ENCODE data around the gene SLC6A4. TPM values are rescaled to one million over a fixed set of nuclear protein-coding genes. Genes with fewer than 3 reads are reported as not detected.

The SLC6A4 gene
- polyA plus RNA-seq, 1 experiment, result not detected

DNA sequence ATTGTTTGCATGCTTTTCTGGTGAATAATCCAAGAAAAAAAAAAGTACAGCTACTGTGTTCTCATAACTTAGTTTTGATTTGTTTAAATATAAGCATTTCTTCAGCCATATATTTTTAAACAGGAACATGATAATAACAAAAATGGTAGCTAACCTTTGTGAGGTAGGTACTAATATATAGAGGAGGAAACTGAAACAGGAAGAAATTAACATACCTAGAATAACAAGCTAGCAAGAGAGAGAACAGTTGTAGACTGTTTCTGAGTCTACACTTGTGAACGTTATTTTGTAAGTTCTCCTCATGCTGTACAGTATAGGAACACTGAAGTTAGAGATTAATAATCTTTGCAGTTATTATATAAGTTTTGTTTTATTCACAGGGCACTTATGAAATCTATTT lies 69.5 kb downstream of the SLC6A4 start:
- ChIA-PET POLR2A (no interaction called here), CTCF (interaction anchor here (0.7 to 2.0 kb wide), 3 partner anchors 9 to 61 kb away, joined by 3 to 5 read pairs (median 3); no protein-coding TSS in a partner anchor)
- DNase-seq (ENCODE audit: low read depth), result no peak
- no peak overlapping the region for H3K4me3 ChIP-seq (ENCODE audit: low read depth, low read length)
- H3K36me3 ChIP-seq (ENCODE audit: control insufficient read depth, insufficient read depth, low read length), result no peaks in the 10 kb centered on the region; the same call in 1 of the 2 replicates
- TF ChIP-seq, protein P1, sequence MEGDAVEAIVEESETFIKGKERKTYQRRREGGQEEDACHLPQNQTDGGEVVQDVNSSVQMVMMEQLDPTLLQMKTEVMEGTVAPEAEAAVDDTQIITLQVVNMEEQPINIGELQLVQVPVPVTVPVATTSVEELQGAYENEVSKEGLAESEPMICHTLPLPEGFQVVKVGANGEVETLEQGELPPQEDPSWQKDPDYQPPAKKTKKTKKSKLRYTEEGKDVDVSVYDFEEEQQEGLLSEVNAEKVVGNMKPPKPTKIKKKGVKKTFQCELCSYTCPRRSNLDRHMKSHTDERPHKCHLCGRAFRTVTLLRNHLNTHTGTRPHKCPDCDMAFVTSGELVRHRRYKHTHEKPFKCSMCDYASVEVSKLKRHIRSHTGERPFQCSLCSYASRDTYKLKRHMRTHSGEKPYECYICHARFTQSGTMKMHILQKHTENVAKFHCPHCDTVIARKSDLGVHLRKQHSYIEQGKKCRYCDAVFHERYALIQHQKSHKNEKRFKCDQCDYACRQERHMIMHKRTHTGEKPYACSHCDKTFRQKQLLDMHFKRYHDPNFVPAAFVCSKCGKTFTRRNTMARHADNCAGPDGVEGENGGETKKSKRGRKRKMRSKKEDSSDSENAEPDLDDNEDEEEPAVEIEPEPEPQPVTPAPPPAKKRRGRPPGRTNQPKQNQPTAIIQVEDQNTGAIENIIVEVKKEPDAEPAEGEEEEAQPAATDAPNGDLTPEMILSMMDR (IDR thresholded peaks at IDR 0.05; ENCODE audit: insufficient read depth, low read depth, low read length), result no peak
- no peaks in the 10 kb centered on the region for H3K27me3 ChIP-seq (ENCODE audit: control insufficient read depth, insufficient read depth, low read length)

DNA sequence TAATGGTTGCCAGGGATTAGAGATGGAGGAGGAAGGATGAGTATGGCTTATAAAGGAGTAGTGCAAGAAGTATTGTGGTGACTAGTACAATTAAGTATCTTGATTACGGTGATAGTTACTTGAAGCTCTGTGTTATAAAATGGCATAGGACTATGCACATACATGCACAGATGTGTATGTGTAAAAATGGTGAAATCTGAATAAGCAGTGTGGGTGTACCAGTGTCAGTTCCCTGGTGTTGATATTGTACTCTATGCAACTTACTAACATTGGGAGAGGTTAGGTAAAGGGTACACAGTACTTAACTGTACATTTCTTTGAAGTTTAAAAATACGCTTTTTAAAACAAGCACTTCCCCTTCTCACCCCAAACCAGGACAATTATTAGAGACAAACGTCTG lies 70.3 kb downstream of the SLC6A4 start:
- ChIA-PET POLR2A (no interaction called here), CTCF (interaction anchor here (2.0 kb wide), 1 partner anchor 61 kb away, joined by 5 read pairs; no protein-coding TSS in a partner anchor)
- no peaks in the 10 kb centered on the region for H3K27me3 ChIP-seq (ENCODE audit: control insufficient read depth, insufficient read depth, low read length)
- TF ChIP-seq, protein P1 (IDR thresholded peaks at IDR 0.05; ENCODE audit: insufficient read depth, low read depth, low read length), result no peak
- no peak overlapping the region for H3K4me3 ChIP-seq (ENCODE audit: low read depth, low read length)
- no peaks in the 10 kb centered on the region; the same call in 1 of the 2 replicates for H3K36me3 ChIP-seq (ENCODE audit: control insufficient read depth, insufficient read depth, low read length)
- DNase-seq (ENCODE audit: low read depth), result no peak

DNA sequence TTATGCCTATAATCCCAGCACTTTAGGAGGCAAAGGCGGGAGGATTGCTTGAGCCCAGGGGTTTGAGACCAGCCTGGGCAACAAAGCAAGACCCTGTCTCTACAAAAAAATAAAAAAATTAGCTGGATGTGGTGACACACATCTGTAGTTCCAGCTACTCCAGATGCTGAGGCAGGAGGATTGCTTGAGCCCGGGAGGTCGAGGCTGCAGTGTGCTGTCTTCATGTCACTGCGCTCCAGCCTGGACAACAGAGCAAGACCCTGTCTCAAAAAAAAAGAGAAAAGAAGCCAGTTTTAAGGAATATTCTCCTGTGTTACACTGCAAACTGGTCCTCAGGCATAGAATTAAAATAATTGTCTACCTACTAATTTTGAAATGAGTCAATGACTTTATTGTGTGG lies 71.0 kb downstream of the SLC6A4 start:
- Histone ChIP-seq H3K36me3 (ENCODE audit: control insufficient read depth, insufficient read depth, low read length) (peaks cover 2% of the 10 kb centered on the region), H3K27me3 (ENCODE audit: control insufficient read depth, insufficient read depth, low read length) (no peaks in the 10 kb centered on the region), H3K4me3 (ENCODE audit: low read depth, low read length) (no peak overlapping the region)
- no peak for DNase-seq (ENCODE audit: low read depth)
- ChIA-PET CTCF (interaction anchor here (0.8 to 2.0 kb wide), 2 partner anchors 16 to 60 kb away, joined by 3 to 5 read pairs; no protein-coding TSS in a partner anchor), POLR2A (no interaction called here)
- TF ChIP-seq, protein P1 (IDR thresholded peaks at IDR 0.05; ENCODE audit: insufficient read depth, low read depth, low read length), result no peak

DNA sequence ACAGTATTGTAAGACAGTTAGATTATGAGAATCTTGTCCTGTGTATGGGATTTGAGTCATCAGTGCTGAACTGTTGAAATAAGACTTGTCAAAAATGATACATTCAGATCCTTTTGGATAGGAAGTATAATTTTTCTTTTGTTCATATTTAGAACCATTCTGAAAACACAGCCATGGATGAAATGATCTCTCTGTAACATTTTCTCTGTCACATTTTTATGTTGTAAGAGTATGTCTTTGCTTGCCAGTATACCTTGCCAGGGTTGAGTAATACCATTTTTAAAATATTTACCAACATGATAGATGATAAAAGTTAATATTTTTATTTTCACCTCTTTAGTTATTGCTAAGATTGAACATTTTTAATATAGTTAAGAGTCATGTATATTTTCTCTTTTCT lies 73.9 kb downstream of the SLC6A4 start:
- Histone ChIP-seq H3K27me3 (ENCODE audit: control insufficient read depth, insufficient read depth, low read length) (no peaks in the 10 kb centered on the region), H3K36me3 (ENCODE audit: control insufficient read depth, insufficient read depth, low read length) (peaks cover 2% of the 10 kb centered on the region), H3K4me3 (ENCODE audit: low read depth, low read length) (no peak overlapping the region)
- DNase-seq (ENCODE audit: low read depth), result no peak
- ChIA-PET POLR2A (no interaction called here), CTCF (no interaction called here)
- TF ChIP-seq, protein P1 (IDR thresholded peaks at IDR 0.05; ENCODE audit: insufficient read depth, low read depth, low read length), result no peak

DNA sequence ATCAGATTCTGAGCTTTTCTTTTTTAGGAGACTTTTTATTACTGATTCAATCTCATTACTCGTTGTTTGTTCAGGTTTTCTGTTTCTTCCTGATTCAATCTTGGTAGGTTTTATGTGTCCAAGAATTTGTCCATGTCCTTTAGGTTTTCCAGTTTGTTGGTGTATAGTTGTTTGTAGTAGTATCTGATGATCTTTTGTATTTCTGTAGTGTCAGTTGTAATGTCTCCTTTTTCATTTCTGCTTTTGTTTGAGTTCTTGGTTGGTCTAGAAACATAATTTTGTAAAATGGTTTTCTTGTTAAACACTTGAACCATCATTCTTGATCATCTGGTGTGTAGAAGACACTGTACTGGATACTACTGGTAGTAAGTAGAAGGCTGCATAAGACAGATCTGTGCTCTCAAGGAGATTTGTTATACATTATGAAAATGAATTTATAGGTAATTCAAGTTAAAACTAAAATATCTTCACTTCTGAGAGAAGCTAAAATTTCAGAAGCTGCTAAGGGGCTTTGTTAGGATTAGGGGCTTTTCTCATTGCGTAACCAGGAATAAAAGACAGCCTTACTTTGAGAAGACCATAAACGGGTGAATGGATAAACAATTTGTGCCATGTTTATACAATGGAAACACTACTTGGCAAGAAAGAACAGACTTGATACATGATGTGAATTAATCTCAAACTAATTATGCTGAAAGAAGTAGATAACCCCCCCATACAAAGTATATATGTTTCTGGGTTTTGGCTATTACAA lies 74.9 kb downstream of the SLC6A4 start:
- Histone ChIP-seq H3K4me3 (ENCODE audit: low read depth, low read length) (no peak overlapping the region), H3K27me3 (ENCODE audit: control insufficient read depth, insufficient read depth, low read length) (no peaks in the 10 kb centered on the region), H3K36me3 (ENCODE audit: control insufficient read depth, insufficient read depth, low read length) (peaks cover 2% of the 10 kb centered on the region)
- POLR2A ChIA-PET, result no interaction called here
- no peak for DNase-seq (ENCODE audit: low read depth)
- TF ChIP-seq, protein P1 (IDR thresholded peaks at IDR 0.05; ENCODE audit: insufficient read depth, low read depth, low read length), result no peak
- CTCF ChIA-PET, result no interaction called here
